ENCODE results near the gene AP1B1. TPM values are rescaled to one million over a fixed set of nuclear protein-coding genes. Genes with fewer than 3 reads are reported as not detected.

AP1B1 gene
- total and polyA plus RNA-seq, 3 donors from 2014 or later: 71.8 to 92.0 (median 79.8) TPM

GRCh38 chr22:29300807-29301601, 87.4 kb downstream of the AP1B1 start:
- intact Hi-C loops (cut with DNase I; ENCODE audit: low total_unique reads): no loop called here
- TF ChIP-seq POLR2A (IDR thresholded peaks at IDR 0.05): no peak
- TF ChIP-seq CTCF (IDR thresholded peaks at IDR 0.05): no peak
- H3K27ac ChIP-seq: no peak overlapping the region
- H3K27me3 ChIP-seq: no peaks in the 10 kb centered on the region
- no peak for DNase-seq
- no peaks in the 10 kb centered on the region for H3K36me3 ChIP-seq (ENCODE audit: low read depth, missing control alignments)
- no peaks in the 10 kb centered on the region for H3K9me3 ChIP-seq
- WGBS, 2 donors: 76 to 78% methylated on average over 10 of the region's 10 CpGs
- peaks cover 7% of the 10 kb centered on the region for H3K4me1 ChIP-seq
- no peak overlapping the region for H3K4me3 ChIP-seq

- Histone ChIP-seq H3K27me3 (no peaks in the 10 kb centered on the region), H3K4me1 (peaks cover 5% of the 10 kb centered on the region), H3K9me3 (no peaks in the 10 kb centered on the region), H3K36me3 (ENCODE audit: low read depth, missing control alignments) (no peaks in the 10 kb centered on the region), H3K27ac (no peak overlapping the region), H3K4me3 (no peak overlapping the region)
- no peak for DNase-seq
- intact Hi-C loops (cut with DNase I; ENCODE audit: low total_unique reads): no loop called here
- 61 to 62% methylated on average over 4 of the region's 4 CpGs for WGBS, 2 donors
- TF ChIP-seq CTCF (IDR thresholded peaks at IDR 0.05) (no peak), POLR2A (IDR thresholded peaks at IDR 0.05) (no peak)
Observed at GRCh38 chr22:29300467-29300806, 87.9 kb downstream of the AP1B1 start.

GRCh38 chr22:29299136-29299900, 89.1 kb downstream of the AP1B1 start:
- no peak for DNase-seq
- Histone ChIP-seq H3K9me3 (no peaks in the 10 kb centered on the region), H3K4me1 (peaks cover 5% of the 10 kb centered on the region), H3K27ac (no peak overlapping the region), H3K27me3 (no peaks in the 10 kb centered on the region), H3K4me3 (no peak overlapping the region), H3K36me3 (ENCODE audit: low read depth, missing control alignments) (no peaks in the 10 kb centered on the region)
- intact Hi-C loops (cut with DNase I; ENCODE audit: low total_unique reads): no loop called here
- WGBS, 2 donors: 85 to 86% methylated on average over 19 of the region's 19 CpGs
- TF ChIP-seq POLR2A (IDR thresholded peaks at IDR 0.05) (no peak), CTCF (IDR thresholded peaks at IDR 0.05) (no peak)

- WGBS, 2 donors: 69 to 77% methylated on average over 8 of the region's 8 CpGs
- TF ChIP-seq POLR2A (IDR thresholded peaks at IDR 0.05) (no peak), CTCF (IDR thresholded peaks at IDR 0.05) (no peak)
- H3K4me3 ChIP-seq: no peak overlapping the region
- intact Hi-C loops (cut with DNase I; ENCODE audit: low total_unique reads): no loop called here
- H3K27me3 ChIP-seq: no peaks in the 10 kb centered on the region
- H3K36me3 ChIP-seq (ENCODE audit: low read depth, missing control alignments): no peaks in the 10 kb centered on the region
- DNase-seq: no peak
- H3K4me1 ChIP-seq: peaks cover 5% of the 10 kb centered on the region
- H3K9me3 ChIP-seq: no peaks in the 10 kb centered on the region
- no peak overlapping the region for H3K27ac ChIP-seq
Observed at GRCh38 chr22:29298641-29299040, 89.7 kb downstream of the AP1B1 start.

Measured in testis (tissue), 3 donors.